HG03175 (cell line): ENCODE results near the gene CNN3.

Experiments
- ATAC-seq: cut with Tn5 transposase; IDR thresholded peaks from one replicate; pipeline ENCODE4 v1.9.1; 2021; ENCODE audit warnings: mild to moderate bottlenecking, moderate library complexity; ENCODE audit not compliant: unreplicated experiment

The CNN3 gene

DNA sequence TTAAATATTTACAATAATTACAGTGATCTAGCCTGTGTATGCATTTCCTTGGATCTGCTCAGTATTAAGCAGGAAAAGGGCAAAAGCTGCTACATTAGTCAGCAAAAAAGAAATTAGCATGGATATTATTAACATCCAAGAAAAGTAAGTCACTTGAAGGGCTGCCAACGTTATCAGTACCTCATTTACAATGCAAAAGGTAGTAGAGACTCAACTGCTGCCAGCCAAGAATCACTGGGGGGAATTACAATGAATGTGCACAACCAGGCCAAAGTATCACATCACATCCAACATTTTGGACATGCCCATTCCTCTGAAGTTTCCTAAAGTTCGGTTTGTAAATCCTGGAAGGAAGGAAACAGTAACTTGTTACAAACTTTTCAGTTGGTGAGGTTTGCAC is 1.9 kb downstream of the CNN3 start:
- ATAC-seq: no peak

GRCh38 chr1:94922761-94923331 is 4.1 kb downstream of the CNN3 start:
- ATAC-seq: no peak

- ATAC-seq: no peak
Observed at GRCh38 chr1:94921977-94922376, 4.9 kb downstream of the CNN3 start.

DNA sequence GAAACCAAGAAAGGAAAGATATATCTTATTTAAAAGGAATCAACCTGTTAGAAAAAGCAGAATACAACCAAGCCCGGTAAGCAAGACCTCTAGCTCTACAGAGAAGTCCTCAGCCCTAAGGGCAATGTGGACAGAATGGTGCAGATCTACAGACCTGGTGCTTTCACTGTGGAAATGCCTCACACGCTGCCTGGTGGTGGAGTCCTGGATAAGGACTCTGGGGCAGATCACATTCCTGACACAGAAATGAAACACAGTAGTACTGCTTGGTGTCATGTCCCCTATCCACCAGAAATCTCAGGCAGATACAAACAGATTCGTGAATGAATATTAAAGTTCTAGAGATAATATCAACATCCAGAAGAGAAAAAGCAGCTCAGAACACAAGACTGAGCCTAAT is 6.8 kb downstream of the CNN3 start:
- no peak for ATAC-seq

DNA sequence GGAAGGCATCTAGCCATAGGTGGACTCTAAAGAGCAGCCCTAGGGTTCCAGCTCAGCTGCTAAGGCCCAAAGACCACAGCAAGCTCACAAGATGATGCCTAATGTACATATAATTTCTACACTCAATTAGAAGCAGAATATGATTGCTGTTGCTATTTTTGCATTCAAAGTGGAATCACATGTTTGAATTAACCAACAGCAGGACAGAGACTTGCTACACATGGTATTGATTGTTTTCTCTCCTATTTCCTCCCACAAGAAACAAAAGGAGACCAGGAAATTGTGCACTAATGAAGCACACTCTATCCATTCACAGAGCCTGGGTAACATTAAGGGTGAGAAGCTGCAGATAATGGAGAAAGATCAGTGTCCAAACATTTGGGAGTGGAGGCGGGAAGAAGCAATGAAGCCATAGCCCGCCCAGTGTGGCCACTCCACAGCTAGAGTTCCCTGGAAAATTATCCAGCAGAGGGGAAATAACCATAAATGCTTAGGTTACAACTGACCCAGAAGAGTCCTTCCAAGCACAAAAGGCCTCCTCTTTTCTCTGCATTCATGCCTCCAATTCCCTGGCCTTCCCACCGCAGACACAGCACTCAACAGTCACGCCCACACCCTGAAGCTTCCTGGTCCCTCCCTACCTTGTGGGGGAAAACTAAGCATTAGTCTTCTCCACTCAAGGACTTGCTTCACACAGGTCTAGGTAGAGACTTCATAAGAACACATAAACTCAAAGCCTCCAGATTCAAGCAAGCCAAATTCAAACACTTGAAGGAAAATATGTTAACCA is 7.5 kb downstream of the CNN3 start:
- no peak for ATAC-seq

GRCh38 chr1:94917251-94917650 is 9.7 kb downstream of the CNN3 start:
- ATAC-seq: no peak

DNA sequence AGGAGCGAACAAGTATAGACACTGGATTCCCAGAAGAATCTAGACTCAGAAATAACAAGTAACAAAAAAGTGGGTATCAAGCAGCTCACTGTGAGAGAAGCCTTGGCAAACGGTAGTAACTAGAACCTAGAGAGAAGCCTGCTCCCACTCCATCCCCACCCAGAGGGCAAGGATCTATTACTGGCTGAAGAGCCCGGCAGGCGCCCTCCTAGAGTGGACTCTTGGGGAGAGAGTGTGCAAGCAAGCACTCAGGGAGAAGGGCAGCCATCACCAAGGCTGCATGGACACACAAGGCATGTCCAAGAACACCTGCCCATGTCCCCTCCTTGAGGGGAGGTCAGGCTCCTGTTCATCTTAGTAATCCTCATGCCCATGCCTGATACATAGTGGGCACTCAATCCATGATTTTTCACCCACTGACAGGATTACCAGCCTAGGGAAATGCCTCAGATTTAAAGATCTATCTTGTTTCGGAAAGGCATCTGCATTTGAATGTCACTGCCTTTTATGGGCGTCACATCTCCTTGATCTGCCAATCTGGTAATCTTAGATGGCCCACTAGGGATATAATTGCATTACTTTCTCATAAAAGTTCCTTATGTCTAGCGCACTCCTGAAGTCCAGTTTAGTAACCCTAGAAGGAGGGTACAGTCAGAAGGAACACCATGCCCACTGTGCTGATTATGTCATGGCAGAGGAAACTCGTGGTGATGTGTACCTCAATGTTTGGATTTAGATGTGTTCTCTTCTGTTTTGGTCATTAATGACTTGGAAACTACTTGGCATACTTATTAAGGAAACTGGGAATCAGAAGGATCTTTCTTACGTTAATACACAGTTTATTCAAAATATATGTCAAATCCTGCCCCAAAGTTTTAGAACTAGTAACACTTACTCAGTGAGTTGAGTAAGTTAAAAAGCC is 14.4 kb downstream of the CNN3 start:
- no peak for ATAC-seq

DNA sequence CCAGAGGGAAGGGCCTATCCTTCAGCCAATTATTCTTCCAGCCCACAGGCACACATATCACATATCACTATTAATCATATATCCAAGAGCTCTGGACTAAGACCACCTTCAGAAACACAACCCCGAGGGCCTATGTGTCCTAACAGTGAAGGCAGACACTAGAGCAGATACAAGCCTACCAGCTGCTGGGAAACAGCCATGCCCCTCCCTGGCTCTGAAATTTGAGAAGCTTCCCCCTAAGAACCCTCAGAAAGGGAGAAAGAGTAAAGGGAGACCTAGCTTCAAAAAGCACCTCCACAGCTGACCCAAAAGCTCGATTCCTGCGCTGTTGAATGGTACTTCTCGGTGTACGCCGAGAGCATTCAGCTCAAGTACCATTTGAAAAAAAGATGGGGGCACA is 17.4 kb downstream of the CNN3 start:
- ATAC-seq: no peak

DNA sequence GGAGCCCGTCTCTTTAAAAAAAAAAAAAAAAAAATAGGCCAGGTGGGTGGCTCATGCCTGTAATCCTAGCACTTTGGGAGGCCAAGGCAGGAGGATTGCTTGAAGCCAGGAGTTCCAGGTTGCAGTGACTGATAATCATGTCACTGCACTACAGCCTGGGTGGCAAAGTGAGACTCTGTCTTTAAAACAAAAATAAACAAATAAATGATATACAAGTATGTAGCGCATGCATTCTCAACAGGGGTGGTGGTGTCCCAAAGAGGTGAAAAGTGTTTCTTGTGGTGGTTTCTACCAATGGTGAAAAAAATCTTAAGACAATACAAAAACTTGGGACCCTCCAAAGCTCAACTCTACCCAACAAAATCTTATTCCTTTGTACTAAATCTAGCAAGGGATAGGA is 17.9 kb downstream of the CNN3 start:
- ATAC-seq: no peak

GRCh38 chr1:94908190-94908589 is 18.7 kb downstream of the CNN3 start:
- no peak for ATAC-seq

- no peak for ATAC-seq
Observed at GRCh38 chr1:94907136-94907535, 19.8 kb downstream of the CNN3 start.

DNA sequence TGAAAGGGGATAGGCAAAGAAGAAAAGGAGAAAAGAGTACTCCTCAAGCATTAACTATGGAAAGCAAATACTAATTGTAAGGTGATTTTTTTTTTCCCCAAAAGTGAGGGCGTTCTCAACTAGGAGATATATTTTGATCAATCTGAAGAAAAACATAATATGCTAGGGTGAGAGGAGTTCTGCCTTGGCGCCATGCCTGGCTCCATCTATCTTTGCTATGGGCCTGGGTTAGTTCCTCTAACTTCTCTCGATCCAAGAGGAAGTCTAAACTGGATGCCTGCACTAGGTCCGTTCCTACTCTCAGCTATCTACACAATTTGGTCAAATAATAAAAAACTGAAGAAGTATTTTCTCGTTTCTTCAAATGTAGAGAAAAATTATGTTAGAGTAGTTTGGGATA is 20.5 kb downstream of the CNN3 start:
- no peak for ATAC-seq

DNA sequence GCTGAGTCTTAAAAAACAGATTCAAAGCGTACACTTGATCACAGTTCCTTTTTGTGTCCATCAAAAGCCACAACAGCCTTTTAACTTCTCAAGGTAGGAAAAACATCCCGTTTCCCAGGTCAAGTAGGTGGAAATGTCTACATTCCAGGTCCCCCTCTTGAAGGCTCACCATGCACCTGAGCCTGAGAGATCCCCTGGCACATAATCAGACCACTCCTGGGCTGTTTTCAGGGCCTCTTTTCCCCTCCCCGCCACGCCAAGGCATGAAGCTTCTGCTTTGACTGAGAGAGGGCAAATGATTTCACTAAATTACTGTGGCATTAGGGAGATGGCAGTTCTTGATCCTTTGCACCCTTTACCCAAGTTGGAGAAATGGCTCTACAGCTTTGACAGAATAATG is 21.7 kb downstream of the CNN3 start:
- ATAC-seq: no peak

DNA sequence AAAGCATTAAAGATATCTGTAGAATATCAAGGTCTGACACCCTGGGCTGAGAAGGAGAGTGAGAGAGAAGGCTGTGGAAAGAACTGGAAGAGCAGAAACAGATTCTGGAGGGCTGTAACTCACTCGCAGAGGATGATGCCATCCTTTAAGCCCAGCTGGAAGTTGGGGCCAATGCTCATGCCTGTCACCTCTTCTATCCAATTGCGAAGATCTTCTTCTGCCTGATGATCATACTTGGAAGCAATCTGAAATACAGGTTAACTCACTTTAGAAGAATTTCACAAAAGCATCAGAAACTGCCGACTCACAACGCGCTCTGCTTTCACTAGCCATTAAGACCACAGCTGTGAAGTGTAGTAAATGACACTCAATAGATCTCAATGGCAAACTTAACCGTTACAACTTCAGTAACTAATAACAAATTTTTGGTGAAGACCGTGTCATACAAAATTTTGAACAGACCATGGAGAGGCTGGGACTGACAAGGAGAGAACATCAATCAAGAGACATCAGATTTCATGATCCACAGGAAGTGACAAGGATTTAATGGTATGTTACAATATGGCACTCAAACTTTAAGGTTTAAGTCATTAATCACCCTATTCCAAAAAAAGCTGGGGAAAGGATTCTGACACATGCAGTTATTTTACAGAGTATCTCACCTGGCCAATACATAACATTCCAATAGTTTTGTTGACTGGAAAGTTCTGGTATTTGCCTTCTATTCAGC is 23.5 kb downstream of the CNN3 start:
- ATAC-seq: no peak

GRCh38 chr1:94901841-94902240 is 25.1 kb downstream of the CNN3 start:
- ATAC-seq: no peak

GRCh38 chr1:94899756-94900155 is 27.2 kb downstream of the CNN3 start:
- no peak for ATAC-seq

DNA sequence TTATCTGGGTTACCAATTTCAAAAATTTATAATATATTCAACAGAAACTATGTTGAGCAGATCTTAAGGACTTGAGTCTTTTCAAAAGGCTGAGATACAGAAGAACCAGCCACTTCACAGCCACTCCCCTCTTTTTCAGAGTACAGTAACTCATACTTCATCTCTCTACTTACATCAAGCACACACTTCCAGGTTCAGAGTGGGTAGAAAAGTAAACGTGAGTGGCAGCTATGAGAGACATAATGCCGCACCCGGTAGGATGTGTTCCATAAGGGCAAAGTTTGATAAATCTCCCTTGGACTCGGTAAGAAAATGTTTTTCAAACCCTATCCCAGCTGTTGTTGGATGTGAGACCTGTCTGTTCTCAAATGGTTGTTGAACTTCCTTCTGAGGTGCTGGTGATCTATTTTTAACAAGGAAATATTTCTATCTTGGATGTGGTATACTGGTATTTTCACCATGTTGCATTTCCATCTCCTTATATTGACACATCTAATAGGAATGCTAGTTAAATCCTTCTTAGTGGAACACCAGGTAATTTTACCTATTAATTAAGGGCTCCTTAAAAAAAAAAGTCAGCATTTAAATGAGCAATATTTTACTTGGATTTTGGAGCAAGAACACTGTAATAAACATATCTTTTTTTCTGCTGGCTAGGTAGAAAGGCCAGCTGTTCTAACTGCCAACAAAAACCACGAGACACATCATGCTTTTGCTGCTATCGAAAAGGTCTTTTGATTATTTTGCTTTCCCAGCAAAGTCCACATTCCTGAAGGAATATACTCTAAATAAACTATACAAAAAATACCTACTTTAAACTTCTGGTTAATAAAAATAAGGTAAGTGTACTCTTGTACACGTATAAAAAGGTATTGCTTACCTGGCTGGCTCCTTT is 28.2 kb downstream of the CNN3 start:
- ATAC-seq: no peak

GRCh38 chr1:94895518-94895917 is 31.4 kb downstream of the CNN3 start:
- no peak for ATAC-seq

DNA sequence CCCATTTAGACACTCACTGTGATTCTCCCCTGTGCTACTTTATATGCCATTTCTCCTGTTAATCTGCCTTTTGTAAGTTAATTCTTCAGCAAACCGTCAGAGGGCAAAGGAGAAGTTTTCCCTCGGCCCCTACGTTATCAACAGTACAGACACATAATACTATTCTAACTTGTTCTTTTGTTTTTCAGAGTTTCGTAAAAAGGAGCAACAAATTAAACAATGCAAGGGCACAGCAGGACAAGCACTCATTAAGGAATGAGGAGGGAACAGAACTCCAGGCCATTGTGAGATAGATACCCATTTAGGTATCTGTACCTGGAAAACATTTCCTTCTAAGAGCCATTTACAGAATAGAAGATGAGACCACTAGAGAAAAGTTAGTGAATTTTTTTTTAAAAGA is 32.3 kb downstream of the CNN3 start:
- ATAC-seq: no peak

DNA sequence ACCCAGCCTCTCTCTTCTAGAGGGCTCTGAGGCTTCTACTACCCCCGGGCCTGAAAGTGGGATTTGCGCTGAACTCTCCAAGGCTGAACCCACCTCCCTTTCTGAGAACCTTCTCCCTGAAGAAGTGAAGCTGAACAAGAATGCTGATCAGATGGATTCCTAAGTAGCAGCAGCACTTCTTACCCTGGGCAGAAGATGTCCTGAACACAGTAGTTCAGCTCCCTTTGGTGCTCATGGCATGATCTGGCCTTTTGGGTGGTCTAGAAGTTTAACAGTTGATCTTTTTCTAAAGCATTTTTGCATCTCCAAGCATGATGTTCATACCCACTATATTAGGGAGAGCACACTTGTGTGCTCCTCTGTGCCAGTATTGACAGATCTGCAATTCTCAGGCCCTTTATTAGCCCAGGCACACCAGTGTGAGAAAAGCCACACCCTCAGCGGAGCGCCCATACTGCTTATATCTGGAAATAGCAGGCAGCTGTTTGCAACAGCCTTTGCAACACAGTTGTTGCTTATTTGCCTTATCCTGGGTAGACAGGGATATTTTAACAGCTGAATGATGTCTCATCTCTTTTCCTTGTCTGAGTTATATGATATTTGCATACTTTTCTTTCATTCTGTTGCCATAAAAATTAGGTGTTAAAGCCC is 34.2 kb downstream of the CNN3 start:
- no peak for ATAC-seq
